ENCODE results near the gene CRIP2.

CRIP2 gene

DNA sequence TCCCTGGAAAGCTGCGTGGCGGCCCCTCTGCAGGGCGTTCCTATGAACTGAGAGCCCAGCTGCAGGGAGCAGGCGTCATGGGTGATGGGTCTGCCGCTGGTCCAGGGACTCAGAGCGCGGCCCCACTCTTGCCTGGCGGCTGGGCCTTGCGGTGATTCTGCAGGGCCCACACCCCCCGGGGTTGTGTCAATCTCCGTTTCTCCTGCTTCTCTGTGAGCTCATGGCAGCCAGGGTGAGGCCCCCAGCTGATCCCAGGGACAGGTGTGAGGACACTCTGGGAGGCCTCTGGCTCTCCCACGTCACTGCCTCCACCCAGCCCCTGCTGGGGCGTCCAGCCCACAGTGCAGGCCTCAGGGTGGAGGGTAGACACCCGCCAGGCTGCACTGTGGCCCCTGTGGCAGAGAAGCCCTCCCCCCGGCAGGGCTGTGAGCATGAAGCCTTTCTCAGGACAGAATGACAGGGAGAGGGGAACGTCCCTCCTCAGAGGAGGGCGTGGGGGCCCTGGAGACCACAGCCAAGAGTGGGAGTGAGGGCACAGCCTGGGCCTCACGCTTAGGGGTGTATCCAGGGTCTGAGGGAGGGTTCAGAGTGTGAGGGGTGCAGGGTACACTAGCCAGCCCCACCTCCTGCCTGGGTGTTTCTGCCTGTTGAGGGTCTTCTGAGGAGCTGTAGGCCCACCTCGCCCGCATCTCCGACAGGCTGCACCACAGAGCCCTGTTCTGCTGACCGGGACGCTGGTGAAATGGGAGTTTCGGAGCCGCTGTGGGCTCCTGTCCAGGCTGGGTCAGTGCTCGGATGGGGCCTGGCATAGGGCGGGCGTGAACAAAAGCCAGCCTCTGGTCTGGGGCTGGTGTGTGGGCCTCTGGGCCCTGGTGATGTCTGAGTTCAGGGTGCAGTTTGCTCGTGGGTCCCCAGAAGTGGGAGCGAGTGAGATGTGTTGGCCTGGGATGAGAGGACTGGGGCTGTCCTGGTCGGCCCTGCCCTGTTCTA is 26.7 kb upstream of the CRIP2 start:
- Histone ChIP-seq H4K20me1 (ENCODE audit: insufficient read depth) (no peaks in the 10 kb centered on the region), H3K27me3 (ENCODE audit: insufficient read depth, low read depth) (no peaks in the 10 kb centered on the region), H3K79me2 (ENCODE audit: insufficient read depth, low read depth) (no peaks in the 10 kb centered on the region), H3K4me3 (IDR thresholded peaks at IDR 0.05; ENCODE audit: insufficient read depth, low read depth, low read length) (no peak overlapping the region), H3K4me2 (peak overlapping the region; percentile 29; the same call in 1 of the 2 replicates), H3K9ac (no peak overlapping the region), H3K27ac (no peak overlapping the region), H2AFZ (ENCODE audit: low read depth) (peak overlapping the region; percentile 45), H3K4me1 (ENCODE audit: low read depth, poor library complexity, severe bottlenecking) (peaks cover 6% of the 10 kb centered on the region), H3K36me3 (ENCODE audit: insufficient read depth) (no peaks in the 10 kb centered on the region)
- TF ChIP-seq, protein P1, sequence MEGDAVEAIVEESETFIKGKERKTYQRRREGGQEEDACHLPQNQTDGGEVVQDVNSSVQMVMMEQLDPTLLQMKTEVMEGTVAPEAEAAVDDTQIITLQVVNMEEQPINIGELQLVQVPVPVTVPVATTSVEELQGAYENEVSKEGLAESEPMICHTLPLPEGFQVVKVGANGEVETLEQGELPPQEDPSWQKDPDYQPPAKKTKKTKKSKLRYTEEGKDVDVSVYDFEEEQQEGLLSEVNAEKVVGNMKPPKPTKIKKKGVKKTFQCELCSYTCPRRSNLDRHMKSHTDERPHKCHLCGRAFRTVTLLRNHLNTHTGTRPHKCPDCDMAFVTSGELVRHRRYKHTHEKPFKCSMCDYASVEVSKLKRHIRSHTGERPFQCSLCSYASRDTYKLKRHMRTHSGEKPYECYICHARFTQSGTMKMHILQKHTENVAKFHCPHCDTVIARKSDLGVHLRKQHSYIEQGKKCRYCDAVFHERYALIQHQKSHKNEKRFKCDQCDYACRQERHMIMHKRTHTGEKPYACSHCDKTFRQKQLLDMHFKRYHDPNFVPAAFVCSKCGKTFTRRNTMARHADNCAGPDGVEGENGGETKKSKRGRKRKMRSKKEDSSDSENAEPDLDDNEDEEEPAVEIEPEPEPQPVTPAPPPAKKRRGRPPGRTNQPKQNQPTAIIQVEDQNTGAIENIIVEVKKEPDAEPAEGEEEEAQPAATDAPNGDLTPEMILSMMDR (conservative IDR thresholded peaks at IDR 0.05; ENCODE audit: low read depth, low read length), result no peak

GRCh38 chr14:105448706-105449111 is 25.9 kb upstream of the CRIP2 start:
- H3K27ac ChIP-seq, result no peak overlapping the region
- H2AFZ ChIP-seq (ENCODE audit: low read depth), result peak overlapping the region; percentile 45; the same call in 1 of the 2 replicates
- H3K36me3 ChIP-seq (ENCODE audit: insufficient read depth), result no peaks in the 10 kb centered on the region
- TF ChIP-seq, protein P1 (conservative IDR thresholded peaks at IDR 0.05; ENCODE audit: low read depth, low read length), result peak; percentile 86
- no peaks in the 10 kb centered on the region for H3K27me3 ChIP-seq (ENCODE audit: insufficient read depth, low read depth)
- peaks cover 6% of the 10 kb centered on the region for H3K4me1 ChIP-seq (ENCODE audit: low read depth, poor library complexity, severe bottlenecking)
- no peak overlapping the region for H3K9ac ChIP-seq
- H4K20me1 ChIP-seq (ENCODE audit: insufficient read depth), result no peaks in the 10 kb centered on the region
- no peaks in the 10 kb centered on the region for H3K79me2 ChIP-seq (ENCODE audit: insufficient read depth, low read depth)
- H3K4me3 ChIP-seq (IDR thresholded peaks at IDR 0.05; ENCODE audit: insufficient read depth, low read depth, low read length), result no peak overlapping the region
- peak overlapping the region; percentile 29; the same call in 1 of the 2 replicates for H3K4me2 ChIP-seq

DNA sequence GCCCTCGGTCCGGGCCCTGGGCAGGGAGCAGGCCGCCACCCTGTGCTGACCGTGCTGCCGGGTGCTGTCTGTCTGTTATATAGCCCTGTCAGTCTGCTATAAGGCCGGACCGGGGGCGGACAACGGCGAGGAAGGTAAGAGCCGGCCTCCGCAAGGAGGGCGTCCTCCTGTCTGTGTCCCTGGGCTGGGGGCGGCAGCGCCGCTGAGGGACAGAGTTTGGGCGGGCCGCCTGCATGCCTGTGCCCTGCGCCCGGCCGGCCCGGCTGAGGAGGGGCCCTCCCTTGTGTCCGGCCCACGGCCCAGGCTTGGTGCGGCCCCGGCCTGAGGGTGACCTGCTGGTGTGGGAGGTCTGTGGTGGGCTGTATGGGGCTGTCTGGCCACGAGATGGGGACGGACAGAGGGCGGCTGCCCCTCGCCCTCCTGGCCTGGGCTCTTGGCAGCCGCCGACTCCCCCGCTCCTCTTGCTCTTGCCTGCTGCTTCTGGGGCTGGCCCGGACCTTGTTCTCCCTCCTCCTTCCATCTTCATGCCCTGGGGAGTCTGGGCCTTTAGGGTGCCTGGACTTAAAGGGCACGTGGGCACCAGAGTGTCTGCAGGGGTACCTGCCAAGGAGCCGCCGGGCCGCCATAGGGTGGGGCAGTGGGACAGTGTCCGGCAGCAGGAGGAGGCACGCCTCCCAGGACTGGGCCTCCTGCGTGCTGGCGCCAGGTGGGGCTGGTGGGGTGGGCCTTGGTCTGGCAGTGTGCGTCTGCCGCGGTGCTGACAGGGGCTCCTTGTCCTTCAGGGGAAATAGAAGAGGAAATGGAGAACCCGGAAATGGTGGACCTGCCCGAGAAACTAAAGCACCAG is 25.1 kb upstream of the CRIP2 start:
- no peak overlapping the region for H3K4me3 ChIP-seq (IDR thresholded peaks at IDR 0.05; ENCODE audit: insufficient read depth, low read depth, low read length)
- H3K4me2 ChIP-seq, result no peak overlapping the region
- peak overlapping the region; percentile 45; the same call in 1 of the 2 replicates for H2AFZ ChIP-seq (ENCODE audit: low read depth)
- H3K9ac ChIP-seq, result no peak overlapping the region
- no peaks in the 10 kb centered on the region for H3K27me3 ChIP-seq (ENCODE audit: insufficient read depth, low read depth)
- H4K20me1 ChIP-seq (ENCODE audit: insufficient read depth), result no peaks in the 10 kb centered on the region
- H3K27ac ChIP-seq, result no peak overlapping the region
- H3K79me2 ChIP-seq (ENCODE audit: insufficient read depth, low read depth), result no peaks in the 10 kb centered on the region
- TF ChIP-seq, protein P1 (conservative IDR thresholded peaks at IDR 0.05; ENCODE audit: low read depth, low read length), result no peak
- H3K36me3 ChIP-seq (ENCODE audit: insufficient read depth), result no peaks in the 10 kb centered on the region
- H3K4me1 ChIP-seq (ENCODE audit: low read depth, poor library complexity, severe bottlenecking), result peaks cover 6% of the 10 kb centered on the region

GRCh38 chr14:105450123-105450505 is 24.5 kb upstream of the CRIP2 start:
- TF ChIP-seq, protein P1 (conservative IDR thresholded peaks at IDR 0.05; ENCODE audit: low read depth, low read length), result no peak
- Histone ChIP-seq H3K9ac (no peak overlapping the region), H3K36me3 (ENCODE audit: insufficient read depth) (no peaks in the 10 kb centered on the region), H3K4me1 (ENCODE audit: low read depth, poor library complexity, severe bottlenecking) (peaks cover 6% of the 10 kb centered on the region), H4K20me1 (ENCODE audit: insufficient read depth) (no peaks in the 10 kb centered on the region), H3K27me3 (ENCODE audit: insufficient read depth, low read depth) (no peaks in the 10 kb centered on the region), H3K79me2 (ENCODE audit: insufficient read depth, low read depth) (no peaks in the 10 kb centered on the region), H2AFZ (ENCODE audit: low read depth) (no peak overlapping the region), H3K4me3 (IDR thresholded peaks at IDR 0.05; ENCODE audit: insufficient read depth, low read depth, low read length) (no peak overlapping the region), H3K27ac (no peak overlapping the region), H3K4me2 (no peak overlapping the region)

Measured in KMS-11 (cell line).